Stimulated activated CD4-positive, alpha-beta T cell treated with anti-CD3 and anti-CD28 coated beads, Interleukin-15, amount 100 ng/mL, for 48 hours (primary cell): ENCODE results near the gene ZC3H7B.
"Not testable (repeated sequence)": the region's sequence is repeated elsewhere in the genome, so short reads cannot be mapped to it uniquely, and the experiment has no call there.

Source experiments
- DNase-seq, 2 donors: peaks; one replicate each; pipeline ENCODE4 v3.0.0-alpha.2; 2020; ENCODE audit warnings: low read depth in 2 of 2

Gene ZC3H7B

GRCh38 chr22:41382610-41383009 is 81.3 kb downstream of the ZC3H7B start:
- DNase-seq = no peak

- no peak for DNase-seq
Observed at GRCh38 chr22:41383085-41383484, 81.8 kb downstream of the ZC3H7B start.

DNA sequence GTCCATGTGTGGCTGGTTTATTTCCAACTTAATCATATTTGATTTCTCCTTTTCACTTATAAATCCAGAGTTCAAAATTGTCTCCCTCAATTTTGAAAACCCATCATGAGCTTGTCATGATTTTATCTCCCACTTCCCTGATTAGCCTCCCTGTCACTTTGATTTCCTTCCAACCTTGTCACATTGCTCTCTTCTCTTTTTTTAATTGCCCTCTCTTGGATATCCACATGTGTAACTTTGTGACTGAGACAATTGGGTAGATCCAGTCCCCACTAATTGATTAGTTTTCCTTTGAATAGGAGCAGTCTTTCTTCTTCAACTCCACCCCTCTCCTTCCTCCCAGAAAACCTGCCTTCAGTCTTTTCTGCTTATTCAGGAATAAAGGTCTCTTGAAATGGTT is 82.8 kb downstream of the ZC3H7B start:
- no peak for DNase-seq

DNA sequence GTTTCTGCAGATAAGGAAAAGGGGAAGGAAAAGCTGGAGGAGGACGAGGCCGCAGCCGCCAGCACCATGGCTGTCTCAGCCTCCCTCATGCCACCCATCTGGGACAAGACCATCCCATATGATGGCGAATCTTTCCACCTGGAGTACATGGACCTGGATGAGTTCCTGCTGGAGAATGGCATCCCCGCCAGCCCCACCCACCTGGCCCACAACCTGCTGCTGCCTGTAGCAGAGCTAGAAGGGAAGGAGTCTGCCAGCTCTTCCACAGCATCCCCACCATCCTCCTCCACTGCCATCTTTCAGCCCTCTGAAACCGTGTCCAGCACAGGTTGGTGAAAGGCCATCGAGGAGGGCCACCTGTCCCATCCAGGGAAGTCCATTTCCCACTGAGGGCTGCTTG is 86.0 kb downstream of the ZC3H7B start:
- DNase-seq = no peak

- DNase-seq = no peak
Observed at GRCh38 chr22:41394012-41394356, 92.7 kb downstream of the ZC3H7B start.

DNA sequence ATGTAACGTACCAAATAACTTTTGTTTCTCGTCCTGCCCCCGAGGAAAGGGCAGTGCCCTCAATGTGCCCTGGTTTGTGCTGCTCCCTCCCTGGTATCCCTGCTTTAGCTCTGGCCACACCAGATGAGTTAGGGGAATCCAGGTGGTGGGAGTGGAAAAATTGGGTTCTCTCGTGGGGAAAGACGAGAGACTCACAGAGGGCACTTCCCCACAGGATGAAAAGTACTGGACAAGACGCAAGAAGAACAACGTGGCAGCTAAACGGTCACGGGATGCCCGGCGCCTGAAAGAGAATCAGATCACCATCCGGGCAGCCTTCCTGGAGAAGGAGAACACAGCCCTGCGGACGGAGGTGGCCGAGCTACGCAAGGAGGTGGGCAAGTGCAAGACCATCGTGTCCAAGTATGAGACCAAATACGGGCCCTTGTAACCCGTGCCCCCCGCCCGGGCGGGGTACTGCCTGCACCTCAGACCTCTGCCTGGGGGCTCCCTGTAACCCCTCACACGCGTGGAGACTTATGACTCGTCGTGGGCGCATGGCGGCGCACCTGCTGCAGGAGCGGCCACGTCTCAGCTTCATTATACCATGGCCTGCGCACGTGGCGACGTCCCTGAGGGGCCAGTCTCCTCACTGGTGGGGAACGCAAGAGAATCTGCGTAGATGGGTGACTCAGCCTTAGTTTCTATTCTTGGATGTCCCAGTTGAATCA is 94.4 kb downstream of the ZC3H7B start:
- DNase-seq = no peak

DNA sequence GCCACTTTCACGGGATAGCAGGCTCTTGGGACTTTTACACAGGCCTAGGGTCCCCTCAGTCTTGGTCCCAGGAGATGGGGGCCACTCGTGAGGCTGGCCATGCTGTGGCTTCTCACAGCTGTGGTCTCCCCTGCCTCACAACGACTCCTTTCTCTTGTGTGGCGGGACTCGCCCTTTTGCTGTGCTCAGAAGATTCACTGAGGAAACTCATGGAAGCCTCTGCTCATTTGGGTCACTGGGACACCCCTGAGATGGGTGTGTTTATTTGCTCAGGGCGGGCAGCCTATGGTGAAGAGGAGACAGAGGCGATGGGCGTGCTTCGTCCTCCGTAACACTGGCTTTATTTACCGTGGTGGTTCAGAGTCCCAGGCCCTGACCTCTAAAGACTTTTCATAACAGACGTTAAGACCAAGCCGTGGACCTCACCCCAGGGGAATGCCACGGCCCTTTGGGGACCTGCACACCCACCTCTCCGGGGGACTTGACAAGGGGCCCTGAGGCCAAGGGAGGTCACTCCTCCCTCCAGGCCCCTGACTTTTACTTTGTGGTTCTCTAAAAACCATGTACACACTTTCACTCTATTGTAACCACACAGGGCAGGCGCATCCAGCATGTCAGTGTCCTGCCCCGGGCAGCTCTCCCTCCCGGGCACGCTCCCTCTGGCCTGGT is 96.0 kb downstream of the ZC3H7B start:
- DNase-seq = no peak

GRCh38 chr22:41398921-41399320 is 97.6 kb downstream of the ZC3H7B start:
- no peak for DNase-seq

DNA sequence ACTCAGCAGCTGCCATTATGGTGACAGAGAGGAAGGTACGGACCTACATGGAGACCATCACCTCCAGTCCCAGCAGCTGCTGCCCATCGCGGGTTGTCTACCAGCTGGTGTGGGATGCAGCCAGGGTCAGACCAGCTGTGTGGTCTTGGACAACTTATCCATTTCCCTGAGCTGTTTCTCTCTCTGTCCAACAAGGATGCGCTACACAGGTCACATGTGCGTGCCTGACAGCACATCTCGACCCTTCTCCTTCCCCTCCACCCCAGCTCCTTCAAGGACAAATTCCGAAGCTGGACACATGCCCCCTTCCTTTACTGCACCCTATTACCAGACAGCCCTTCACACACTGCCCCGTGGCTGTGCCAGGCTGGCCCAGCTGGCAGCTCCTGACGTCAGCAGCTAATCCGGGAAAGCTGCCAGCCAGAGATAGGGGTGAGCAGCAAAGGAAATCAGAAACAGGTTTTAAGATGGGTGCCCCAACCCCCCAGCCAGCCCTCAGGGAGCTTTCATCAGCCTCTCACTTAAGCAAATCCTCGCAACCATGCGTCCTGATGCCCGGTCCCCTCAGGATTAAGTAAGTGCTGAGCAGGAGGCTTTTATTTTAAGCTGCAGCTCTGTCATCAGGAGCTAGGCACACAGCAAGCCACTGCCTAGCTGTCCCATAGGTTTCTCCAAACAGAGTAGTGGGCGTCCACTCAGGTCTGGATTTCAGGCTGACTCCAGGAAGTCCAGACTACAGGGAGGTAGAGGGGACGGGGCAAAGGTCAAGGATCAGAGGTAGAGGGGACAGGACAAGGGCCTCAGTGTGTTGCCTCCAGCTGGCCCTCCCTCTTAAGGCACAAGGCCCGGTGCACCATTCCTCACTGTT is 100.7 kb downstream of the ZC3H7B start:
- no peak for DNase-seq

GRCh38 chr22:41402851-41403250 is 101.5 kb downstream of the ZC3H7B start:
- not testable (repeated sequence) for DNase-seq

GRCh38 chr22:41403532-41404318 is 102.4 kb downstream of the ZC3H7B start:
- peak; percentile 80 to 83 for DNase-seq

DNA sequence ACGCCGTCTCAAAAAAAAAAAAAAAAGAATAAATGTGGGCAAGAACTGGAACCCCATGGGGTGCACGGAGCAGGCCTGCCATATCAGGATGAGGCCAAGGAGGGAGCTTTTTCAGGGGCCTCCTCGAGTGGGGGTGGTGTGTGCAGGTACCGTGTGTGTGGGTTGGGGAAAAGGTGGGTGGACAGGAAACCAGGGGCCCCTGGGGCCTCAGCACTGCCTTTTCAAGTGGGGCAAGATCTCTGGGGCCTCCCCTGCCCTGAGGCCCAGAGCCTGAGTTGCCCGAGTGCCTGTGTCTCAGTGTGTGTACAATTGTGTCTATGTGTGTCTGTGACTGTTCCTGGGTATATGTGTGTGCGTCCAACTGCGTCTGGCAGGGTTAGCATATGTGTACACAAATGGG is 104.3 kb downstream of the ZC3H7B start:
- peak in 1 of 2 donors; percentile 36 for DNase-seq

- no peak for DNase-seq
Observed at GRCh38 chr22:41406410-41406809, 105.1 kb downstream of the ZC3H7B start.

DNA sequence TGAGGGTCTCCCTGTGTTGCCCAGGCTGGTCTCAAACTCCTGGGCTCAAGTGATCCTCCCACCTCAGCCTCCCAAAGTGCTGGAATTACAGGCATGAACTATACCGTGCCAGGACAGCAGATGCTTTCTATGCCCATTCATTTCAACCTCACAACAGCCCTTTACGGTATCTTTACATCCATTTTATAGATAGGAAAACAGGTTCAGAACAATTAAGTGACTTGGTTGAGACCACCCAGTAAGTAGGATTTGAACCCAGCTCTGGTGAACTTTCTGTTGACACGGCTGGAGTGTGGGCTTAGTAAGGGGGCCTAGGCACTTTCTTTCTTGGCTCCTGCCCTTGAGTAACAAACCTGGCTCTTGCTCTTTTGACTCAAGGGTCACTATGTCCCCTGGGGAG is 106.1 kb downstream of the ZC3H7B start:
- no peak for DNase-seq

DNA sequence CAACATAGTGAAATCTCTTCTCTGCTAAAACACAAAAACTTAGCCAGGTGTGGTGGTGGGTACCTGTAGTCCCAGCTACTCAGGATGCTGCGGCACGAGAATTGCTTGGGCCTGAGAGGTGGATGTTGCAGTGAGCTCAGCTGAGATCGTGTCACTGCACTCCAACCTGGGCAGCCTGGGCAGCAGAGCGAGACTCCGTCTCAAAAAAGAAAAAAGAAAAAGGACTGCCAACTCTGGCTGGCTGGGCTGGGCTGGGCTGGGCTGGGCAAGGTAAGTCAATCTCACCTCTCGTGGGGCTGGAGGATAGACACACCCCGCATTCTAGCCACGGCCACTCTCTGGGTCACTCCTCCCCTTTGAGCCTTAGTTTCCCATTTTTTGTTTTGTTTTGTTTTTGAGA is 107.3 kb downstream of the ZC3H7B start:
- DNase-seq = no peak
